Hippocampal formation (tissue), 2 donors: ENCODE measurements around the gene VENTX.

ENCODE experiments used
- DNase-seq, 2 donors: peaks; one replicate each; lab custom pipeline; 2025; lab: John Stamatoyannopoulos, UW

Gene VENTX

GRCh38 chr10:133201948-133202725, 35.5 kb upstream of the VENTX start:
- DNase-seq: no peak

DNA sequence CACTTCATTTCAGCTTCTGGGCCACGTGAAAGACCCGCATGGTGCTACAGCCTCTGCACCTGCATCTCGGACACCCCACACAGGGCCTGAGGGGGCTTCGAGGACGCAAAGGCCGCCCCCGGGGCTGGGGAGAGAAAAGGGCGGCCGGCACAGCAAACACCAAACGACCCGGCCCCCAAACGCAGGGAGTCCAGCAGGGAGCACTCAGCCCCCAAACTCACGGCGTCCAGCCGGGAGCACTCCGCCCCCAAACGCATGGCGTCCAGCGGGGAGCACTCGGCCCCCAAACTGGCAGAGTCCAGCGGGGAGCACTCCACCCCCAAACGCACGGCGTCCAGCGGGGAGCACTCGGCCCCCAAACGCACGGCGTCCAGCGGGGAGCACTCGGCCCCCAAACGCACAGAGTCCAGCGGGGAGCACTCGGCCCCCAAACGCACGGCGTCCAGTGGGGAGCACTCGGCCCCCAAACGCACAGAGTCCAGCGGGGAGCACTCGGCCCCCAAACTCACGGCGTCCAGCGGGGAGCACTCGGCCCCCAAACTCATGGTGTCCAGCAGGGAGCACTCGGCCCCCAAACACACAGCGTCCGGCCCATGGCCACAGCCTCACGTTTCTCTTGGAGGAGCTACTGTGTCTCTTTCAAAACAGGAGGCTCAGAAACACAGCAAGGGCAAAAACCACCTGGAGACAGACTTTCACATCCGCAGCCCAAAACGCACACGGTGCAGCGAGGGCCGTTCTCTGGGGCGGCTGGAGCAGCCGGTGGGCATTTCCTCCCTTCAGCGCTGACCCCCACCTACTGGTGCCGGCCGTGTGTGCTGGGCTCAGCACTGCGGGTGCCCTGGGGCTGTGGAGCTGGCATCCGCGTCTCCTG, 34.6 kb upstream of the VENTX start:
- no peak for DNase-seq

DNA sequence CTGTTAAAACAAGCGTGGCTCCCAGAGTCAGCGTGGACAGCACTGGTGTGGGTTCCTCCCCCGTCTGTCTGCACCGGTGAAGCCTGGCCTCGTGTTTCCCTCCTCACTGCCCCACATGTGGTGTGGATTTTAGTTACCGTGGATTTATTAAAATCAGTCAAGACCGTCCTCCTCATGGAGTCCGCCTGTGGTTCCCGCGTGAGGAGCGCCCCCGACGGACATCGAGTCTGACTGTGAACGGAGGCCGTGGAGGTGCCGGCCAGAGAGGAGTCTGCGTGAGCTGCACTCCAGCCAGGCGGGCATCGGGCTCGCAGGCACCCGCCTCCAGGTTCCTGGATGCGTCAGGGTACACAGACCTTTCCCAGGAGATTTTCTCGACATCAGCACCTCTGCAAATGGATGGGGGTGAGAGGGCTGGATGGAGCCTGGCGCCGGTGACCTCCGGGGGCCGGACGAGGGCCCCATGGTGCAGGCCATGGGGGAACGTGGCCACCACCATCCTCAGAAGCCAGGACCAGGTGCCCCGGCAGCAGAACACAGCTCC, 33.9 kb upstream of the VENTX start:
- DNase-seq: no peak

DNA sequence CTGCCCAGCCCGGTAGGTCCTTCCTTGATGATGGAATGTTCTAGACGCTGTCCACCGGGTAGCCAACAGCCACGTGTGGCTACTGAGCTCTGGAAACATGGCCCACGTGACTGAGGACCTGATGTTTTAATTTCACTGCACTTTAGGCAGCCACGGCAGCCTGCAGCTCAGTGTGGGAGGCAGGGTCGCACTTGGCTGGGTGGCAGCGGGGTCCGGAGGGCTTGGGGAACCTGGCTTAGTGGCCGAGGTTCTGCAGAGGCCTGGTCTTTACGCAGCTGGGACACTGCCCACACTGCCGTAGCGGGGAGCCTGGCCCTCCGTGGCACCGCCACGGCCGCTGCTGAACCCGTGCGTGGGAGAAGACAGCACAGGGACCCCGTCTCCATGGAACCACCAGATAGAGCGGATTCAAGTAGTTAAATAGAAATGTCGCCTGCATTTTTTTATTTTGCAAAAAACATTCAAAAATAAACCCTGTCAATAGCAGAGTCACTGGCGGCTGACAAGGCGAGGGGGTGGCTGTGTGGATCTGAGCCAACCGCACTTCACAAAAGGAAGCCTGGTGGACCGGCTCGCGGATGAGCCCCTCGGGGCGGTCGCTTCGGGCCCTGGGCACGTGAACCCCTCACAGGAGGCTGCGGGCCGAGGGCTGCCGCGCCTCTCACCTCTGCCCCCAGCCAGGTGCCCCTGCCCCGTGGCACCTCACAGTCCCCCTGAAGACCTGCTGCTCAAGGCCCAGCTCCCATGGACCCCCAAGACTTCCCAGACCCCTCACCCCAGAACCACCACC, 33.2 kb upstream of the VENTX start:
- no peak for DNase-seq

GRCh38 chr10:133205146-133205545, 32.5 kb upstream of the VENTX start:
- no peak for DNase-seq

DNA sequence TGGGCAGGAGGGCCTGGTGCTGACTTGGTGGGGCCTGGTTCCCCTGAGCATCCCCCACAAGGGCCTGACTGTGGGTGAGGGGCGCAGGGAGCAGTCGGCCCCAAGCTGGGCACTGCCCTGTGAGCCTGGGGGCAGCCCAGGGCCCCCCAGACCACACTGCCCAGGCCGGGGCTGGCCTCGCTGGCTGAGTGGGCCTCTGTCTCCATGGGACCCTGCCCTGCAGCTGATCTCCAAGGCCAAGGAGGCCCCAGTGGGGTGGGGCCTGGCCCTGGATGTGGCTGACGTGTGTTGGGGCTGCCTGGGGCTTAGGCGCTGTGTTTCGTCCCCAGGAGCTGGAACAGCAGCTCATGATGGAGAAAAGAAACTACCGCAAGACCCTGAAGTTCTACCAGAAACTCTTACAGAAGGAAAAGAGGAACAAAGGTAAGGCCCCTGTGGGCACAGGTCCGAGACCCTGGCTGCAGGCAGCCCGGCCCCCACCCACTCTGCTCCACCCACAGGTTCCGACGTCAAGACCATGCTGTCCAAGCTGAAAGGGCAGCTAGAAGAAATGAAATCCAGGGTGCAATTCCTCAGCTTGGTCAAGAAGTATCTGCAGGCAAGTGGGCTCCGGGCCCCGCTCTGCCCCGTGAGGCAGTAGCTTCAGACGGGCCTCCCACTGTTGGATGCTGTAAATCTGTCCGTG, 31.2 kb upstream of the VENTX start:
- no peak for DNase-seq

GRCh38 chr10:133207041-133207600, 30.5 kb upstream of the VENTX start:
- DNase-seq: no peak

DNA sequence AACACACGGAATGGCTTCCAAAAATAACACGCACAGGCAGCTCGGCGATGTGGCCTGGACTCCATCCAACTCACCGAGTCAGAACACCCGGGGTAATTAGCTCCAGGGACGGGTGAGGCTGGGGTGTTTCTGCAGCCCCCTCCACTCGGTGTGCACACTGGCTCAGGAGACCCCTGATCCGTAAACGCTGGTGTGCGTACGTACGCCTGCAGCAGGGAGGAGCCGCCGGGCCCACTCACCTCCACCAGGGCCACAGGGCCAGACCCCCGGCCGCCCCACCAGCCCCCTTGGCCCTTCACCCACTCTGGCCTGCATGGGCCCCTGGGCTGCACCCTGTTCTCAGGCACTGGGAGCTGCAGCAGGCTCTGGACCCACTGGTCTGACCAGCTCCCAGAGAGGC, 30.0 kb upstream of the VENTX start:
- DNase-seq: no peak

GRCh38 chr10:133208466-133208865, 29.2 kb upstream of the VENTX start:
- DNase-seq: no peak

DNA sequence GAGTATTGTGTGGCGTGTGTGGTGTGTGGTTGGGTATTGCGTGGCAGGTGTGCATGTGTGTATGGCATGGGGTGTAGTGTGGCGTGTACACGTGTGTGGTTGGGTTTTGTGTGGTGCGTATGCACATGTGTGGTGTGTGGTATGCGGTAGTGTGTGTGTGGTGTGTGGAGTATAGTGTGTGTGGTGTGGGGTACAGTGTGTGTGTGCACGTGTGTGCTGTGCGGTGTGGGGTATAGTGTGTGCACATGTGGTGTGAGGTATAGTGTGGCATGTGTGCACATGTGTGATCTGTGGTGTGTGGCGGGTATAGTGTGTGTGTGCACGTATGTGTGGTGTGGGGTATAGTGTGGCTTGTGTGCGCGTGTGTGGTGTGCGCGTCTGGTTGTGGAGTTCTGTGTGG, 28.5 kb upstream of the VENTX start:
- no peak for DNase-seq

- no peak for DNase-seq
Observed at GRCh38 chr10:133209641-133210040, 28.0 kb upstream of the VENTX start.

- no peak for DNase-seq
Observed at GRCh38 chr10:133210398-133211140, 27.1 kb upstream of the VENTX start.

GRCh38 chr10:133211141-133211830, 26.4 kb upstream of the VENTX start:
- no peak for DNase-seq

DNA sequence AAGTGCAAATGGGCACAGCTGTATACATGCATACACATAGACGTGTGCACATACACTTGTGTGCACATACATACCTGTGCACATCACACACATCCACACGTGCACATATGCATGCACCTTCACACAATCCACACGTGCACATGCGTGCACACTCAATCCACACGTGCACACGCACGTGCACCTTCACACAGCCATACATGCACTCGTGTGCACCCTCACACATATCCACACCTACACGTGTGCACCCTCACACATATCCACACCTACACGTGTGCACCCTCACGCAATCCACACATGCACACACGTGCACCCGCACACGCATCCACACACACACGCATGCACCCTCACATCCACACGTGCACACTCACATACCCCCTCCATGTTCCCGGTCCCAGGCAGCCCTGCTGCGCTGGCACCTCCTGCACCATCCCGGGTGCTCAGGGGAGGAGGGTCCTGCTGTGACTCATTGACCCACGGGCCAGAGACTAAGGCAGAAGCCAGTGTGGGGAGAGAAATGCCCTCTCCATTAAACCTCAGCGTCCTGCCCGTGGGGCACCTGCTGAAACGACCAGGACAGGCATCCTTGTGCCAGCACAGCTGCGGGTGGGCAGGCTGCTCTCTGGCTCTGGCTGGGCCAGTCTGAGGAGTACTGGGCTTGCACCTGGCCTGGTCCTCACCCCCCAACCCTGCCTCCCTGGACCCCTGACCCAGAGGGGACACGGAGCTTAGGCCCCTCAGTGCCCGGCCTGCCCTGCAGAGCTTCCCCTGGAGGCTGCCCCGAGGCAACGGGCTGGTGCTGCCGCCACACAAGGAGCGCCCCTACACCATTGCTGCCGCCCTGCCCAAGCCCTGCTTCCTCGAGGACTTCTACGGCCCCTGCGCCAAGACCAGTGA, 25.4 kb upstream of the VENTX start:
- no peak for DNase-seq

- DNase-seq: no peak
Observed at GRCh38 chr10:133212853-133213494, 24.7 kb upstream of the VENTX start.

- no peak for DNase-seq
Observed at GRCh38 chr10:133213641-133214467, 23.8 kb upstream of the VENTX start.
